IMR-90 (cell line): Measurements from ENCODE around the gene TAS2R14. TPM values are rescaled to one million over a fixed set of nuclear protein-coding genes. Genes with fewer than 3 reads are reported as not detected.

Experiments
- ATAC-seq: fragments of 200-7000 bp; cut with Tn5 transposase; 2 replicates; pipeline ENCODE4 v1.9.1; 2020; ENCODE audit warnings: low read depth, mild to moderate bottlenecking, moderate library complexity
- BruUV-seq: library from RNA; stranded (reverse); fragments of 400-500 nt; replicated peaks from 2 replicates; lab custom pipeline; 2021; lab: Mats Ljungman, UMichigan
- CTCF ChIA-PET: fragments of 300-600 bp; formaldehyde crosslinking; extraction: SDS; loops from one replicate; lab custom pipeline; 2021; ENCODE audit warnings: antibody characterized with exemption; lab: Yijun Ruan, JAX
- POLR2A ChIA-PET: fragments of 300-600 bp; sonication (Branson Sonifier 250); formaldehyde crosslinking; loops from one replicate; lab custom pipeline; 2022; ENCODE audit warnings: antibody characterized with exemption; ENCODE audit not compliant: unreplicated experiment; lab: Charles Lee
- DNase-seq: peaks from one replicate; pipeline ENCODE4 v3.0.0; 2013
- H2AFZ ChIP-seq: replicated peaks from 2 replicates; pipeline ENCODE3; 2013; ENCODE audit warnings: low read length, mild to moderate bottlenecking; ENCODE audit not compliant: poor library complexity
- H2AK5ac ChIP-seq: 2 replicates; pipeline ENCODE4 v1.6.1; 2013; ENCODE audit warnings: low read depth, low read length, inconsistent platforms
- H2AK9ac ChIP-seq: replicated peaks from 2 replicates; pipeline ENCODE3; 2013; ENCODE audit warnings: mild to moderate bottlenecking, low read depth, low read length, moderate library complexity; ENCODE audit not compliant: poor library complexity
- H2BK120ac ChIP-seq: 2 replicates; pipeline ENCODE4 v1.6.1; 2013; ENCODE audit warnings: low read depth, low read length, inconsistent platforms
- H2BK15ac ChIP-seq: 3 replicates; pipeline ENCODE4 v1.6.1; 2013; ENCODE audit warnings: low read depth, low read length, inconsistent platforms
- H2BK20ac ChIP-seq: 2 replicates; pipeline ENCODE4 v1.6.1; 2013; ENCODE audit warnings: low read depth, mild to moderate bottlenecking, inconsistent platforms, low read length, moderate library complexity
- H2BK5ac ChIP-seq: 2 replicates; pipeline ENCODE4 v1.6.1; 2013; ENCODE audit warnings: mild to moderate bottlenecking, low read depth, low read length, inconsistent platforms; ENCODE audit not compliant: poor library complexity, severe bottlenecking
- H3K14ac ChIP-seq: replicated peaks from 2 replicates; pipeline ENCODE4 v1.6.1; 2013; ENCODE audit warnings: low read depth, low read length, inconsistent platforms
- H3K18ac ChIP-seq: 2 replicates; pipeline ENCODE4 v1.6.1; 2013; ENCODE audit warnings: low read depth, low read length, control low read depth
- H3K23ac ChIP-seq: 2 replicates; pipeline ENCODE4 v1.6.1; 2013; ENCODE audit warnings: low read depth, low read length, inconsistent platforms
- H3K27ac ChIP-seq: 2 replicates; pipeline ENCODE4 v1.5.1; 2013; ENCODE audit warnings: mild to moderate bottlenecking, control low read depth, low read length; ENCODE audit not compliant: insufficient read depth
- H3K27me3 ChIP-seq: 2 replicates; pipeline ENCODE4 v1.6.1; 2013; ENCODE audit warnings: low read length; ENCODE audit not compliant: control insufficient read depth, insufficient read depth
- H3K36me3 ChIP-seq: 2 replicates; pipeline ENCODE4 v1.6.1; 2013; ENCODE audit warnings: low read length, mixed read lengths; ENCODE audit not compliant: control insufficient read depth, insufficient read depth
- H3K4ac ChIP-seq: 2 replicates; pipeline ENCODE4 v1.6.1; 2013; ENCODE audit warnings: low read depth, low read length, inconsistent platforms
- H3K4me1 ChIP-seq: 2 replicates; pipeline ENCODE4 v1.6.1; 2013; ENCODE audit warnings: low read length, mixed read lengths; ENCODE audit not compliant: control insufficient read depth, insufficient read depth
- H3K4me2 ChIP-seq: 2 replicates; pipeline ENCODE4 v1.6.1; 2013; ENCODE audit warnings: low read depth, mild to moderate bottlenecking, control low read depth, low read length, moderate library complexity
- H3K4me3 ChIP-seq: 2 replicates; pipeline ENCODE4 v1.5.1; 2013; ENCODE audit warnings: low read depth, mild to moderate bottlenecking, control low read depth, low read length, moderate library complexity; ENCODE audit not compliant: insufficient read depth
- H3K56ac ChIP-seq: 2 replicates; pipeline ENCODE4 v1.6.1; 2013; ENCODE audit warnings: low read length, inconsistent platforms; ENCODE audit not compliant: insufficient read depth; ENCODE audit errors: extremely low read depth
- H3K79me1 ChIP-seq, 2 experiments: 2 replicates each; pipeline ENCODE4 v1.6.1; 2013; ENCODE audit warnings: low read length in 2 of 2, inconsistent platforms in 1 of 2, low read depth in 1 of 2
- H3K9ac ChIP-seq: 2 replicates; pipeline ENCODE4 v1.6.1; 2013; ENCODE audit warnings: low read depth, low read length, control low read depth
- H3K9me1 ChIP-seq: 2 replicates; pipeline ENCODE4 v1.6.1; 2013; ENCODE audit warnings: low read length, inconsistent platforms; ENCODE audit not compliant: insufficient read depth
- H3K9me3 ChIP-seq: 2 replicates; pipeline ENCODE4 v1.6.1; 2013; ENCODE audit warnings: low read length; ENCODE audit not compliant: control insufficient read depth, insufficient read depth
- H4K20me1 ChIP-seq: 2 replicates; pipeline ENCODE4 v1.6.1; 2013; ENCODE audit warnings: low read length, inconsistent platforms; ENCODE audit not compliant: insufficient read depth
- H4K5ac ChIP-seq: 2 replicates; pipeline ENCODE4 v1.6.1; 2013; ENCODE audit warnings: mild to moderate bottlenecking, low read depth, low read length, control low read depth
- H4K8ac ChIP-seq, 2 experiments: 2 replicates each; pipeline ENCODE4 v1.6.1; 2013; ENCODE audit warnings: low read depth in 2 of 2, low read length in 2 of 2, control low read depth in 1 of 2, inconsistent platforms in 1 of 2
- H4K91ac ChIP-seq: 2 replicates; pipeline ENCODE4 v1.6.1; 2013; ENCODE audit warnings: low read depth, low read length, inconsistent platforms; ENCODE audit not compliant: insufficient read depth
- BHLHE40 ChIP-seq: fragments of 150-350 bp; IDR thresholded peaks from 2 replicates; pipeline ENCODE4 v1.6.1; 2016; ENCODE audit warnings: mild to moderate bottlenecking, low read depth, low read length
- CHD1 ChIP-seq: IDR thresholded peaks from 2 replicates; pipeline ENCODE4 v1.6.1; 2012; ENCODE audit warnings: low read depth, low read length, improper control_type of control experiment
- CTCF ChIP-seq: conservative IDR thresholded peaks from 2 replicates; pipeline ENCODE4 v1.5.1; 2012; ENCODE audit warnings: mild to moderate bottlenecking, low read depth, low read length, improper control_type of control experiment
- FOS ChIP-seq: fragments of 150-350 bp; IDR thresholded peaks from 2 replicates; pipeline ENCODE4 v1.6.1; 2016; ENCODE audit warnings: low read depth, low read length
- MXI1 ChIP-seq: IDR thresholded peaks from 2 replicates; pipeline ENCODE4 v1.6.1; 2012; ENCODE audit warnings: low read depth, mild to moderate bottlenecking, low read length, moderate library complexity, borderline replicate concordance
- NFE2L2 ChIP-seq: fragments of 150-350 bp; IDR thresholded peaks from 2 replicates; pipeline ENCODE4 v1.6.1; 2016; ENCODE audit warnings: low read depth, mild to moderate bottlenecking, low read length
- POLR2A ChIP-seq: IDR thresholded peaks from 2 replicates; pipeline ENCODE4 v1.6.1; 2012; ENCODE audit warnings: mild to moderate bottlenecking, low read depth, low read length
- RFX5 ChIP-seq: IDR thresholded peaks from 2 replicates; pipeline ENCODE4 v1.8.0; 2012; ENCODE audit warnings: low read depth, mild to moderate bottlenecking, low read length, moderate library complexity
- SMC3 ChIP-seq: fragments of 150-350 bp; IDR thresholded peaks from 2 replicates; pipeline ENCODE4 v1.6.1; 2016; ENCODE audit warnings: low read depth, mild to moderate bottlenecking, antibody characterized with exemption, low read length, moderate library complexity
- WGBS, 2 experiments: methylation state at CpG; one replicate each; pipeline versions ENCODE4 v1.1.5 to v1.1.7; 2013; ENCODE audit warnings: missing lambda C conversion rate in 2 of 2; ENCODE audit not compliant: insufficient read length in 1 of 2; ENCODE audit errors: extremely low coverage in 2 of 2; 5-methylcytosine and 5-hydroxymethylcytosine counted together
- dilution Hi-C: fragments of 300-500 bp; cut with HindIII; formaldehyde crosslinking; loops from one replicate; pipeline ENCODE4 v1.14.3; 2018; ENCODE audit warnings: low sequenced_read_pairs; ENCODE audit not compliant: unreplicated experiment
- in situ Hi-C: fragments of 300-500 bp; cut with MboI; formaldehyde crosslinking; loops from 3 replicates; pipeline ENCODE4 v1.14.3; 2019; ENCODE audit warnings: low sequenced_read_pairs, inconsistent platforms, mixed read lengths
- intact Hi-C: fragments of 100-400 bp; cut with micrococcal nuclease; formaldehyde crosslinking; loops from 2 replicates; pipeline ENCODE4 v1.10.0; 2022
- polyA plus RNA-seq, 3 experiments: library from polyadenylated mRNA; depleted of rRNA; stranded (reverse); fragments of >200 nt; gene quantifications; 2 replicates each; pipeline ENCODE4 v1.2.3, GENCODE V29; 2012; ENCODE audit warnings: low replicate concordance in 1 of 3
- total RNA-seq: library from RNA; depleted of rRNA; stranded (reverse); fragments of >200 nt; gene quantifications from 2 replicates; pipeline ENCODE4 v1.2.3, GENCODE V29; 2012

The TAS2R14 gene
- total and polyA plus RNA-seq, 2 of the 4 experiments (the other 2 are of a cell fraction): 1.6 to 2.0 TPM

DNA sequence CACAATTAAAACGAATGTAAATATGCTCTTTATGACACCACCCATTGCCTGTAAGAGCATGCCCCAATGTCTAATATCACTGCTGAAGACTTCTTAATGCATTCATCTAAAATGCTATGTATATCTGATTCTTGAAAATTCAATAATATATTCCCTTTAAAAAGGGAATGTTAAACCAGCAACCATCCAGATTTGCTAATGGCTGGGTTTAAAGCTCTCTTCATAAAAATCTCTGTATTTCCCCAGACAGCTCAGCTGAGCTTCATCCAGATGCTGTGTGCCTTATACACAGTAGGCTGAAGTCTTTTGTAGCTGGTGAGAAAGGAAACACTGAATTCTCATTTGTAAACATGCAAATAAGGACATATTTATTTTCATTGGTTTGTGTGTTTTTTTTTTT is at the start of gene TAS2R14 (continued):
- TF ChIP-seq CTCF (no peak), BHLHE40 (no peak), FOS (no peak)

DNA sequence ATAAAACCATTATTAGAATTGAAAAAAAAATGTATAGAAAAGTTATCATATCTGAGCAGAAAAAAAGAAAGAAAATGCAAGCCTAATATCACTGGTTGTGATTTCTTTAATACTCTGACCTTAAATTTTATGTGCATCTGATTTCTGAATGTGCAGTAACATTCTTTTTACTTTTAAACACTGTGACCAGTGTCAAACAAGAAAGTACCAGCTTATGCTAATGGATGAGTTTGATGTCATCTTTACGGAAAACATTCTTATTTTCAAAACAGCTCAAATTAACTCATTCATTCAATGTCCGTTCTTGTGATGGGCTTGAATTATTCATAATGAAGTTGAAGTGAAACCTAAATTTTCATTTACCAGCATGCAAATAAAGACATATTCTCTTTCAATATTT is 47.7 kb upstream of the TAS2R14 start, which contains the start of gene TAS2R50:
TSS of gene TAS2R50 (minus strand) at position 101 of the 400 bp plus-strand sequence. CDS start at position 49, 52 bp downstream.
- Histone ChIP-seq H3K79me1 (0 out of 4 replicates have a peak, but pooled peaks cover 3 to 7% of the 10 kb centered on the region in 2 experiments), H3K27ac (no peak within 1 kb of the TSS), H3K4me1 (no peaks in the 10 kb centered on the region), H3K4ac (no peak within 1 kb of the TSS), H3K14ac (no peak within 1 kb of the TSS), H2AK5ac (no peak within 1 kb of the TSS), H3K4me3 (no peak within 1 kb of the TSS), H2BK120ac (no peak within 1 kb of the TSS), H2BK15ac (no peak within 1 kb of the TSS), H2AFZ (no peak within 1 kb of the TSS), H2AK9ac (no peak within 1 kb of the TSS), H3K4me2 (no peak within 1 kb of the TSS), H3K9me1 (0 out of 2 replicates have a peak, but pooled peaks cover 5% of the 10 kb centered on the region), H3K56ac (no peak within 1 kb of the TSS), H3K36me3 (no peaks in the 10 kb centered on the region; the same call in 1 of the 2 replicates), H3K23ac (no peak within 1 kb of the TSS), H4K91ac (no peak within 1 kb of the TSS), H4K5ac (no peak within 1 kb of the TSS), H2BK5ac (no peak within 1 kb of the TSS), H2BK20ac (no peak within 1 kb of the TSS), H4K20me1 (no peaks in the 10 kb centered on the region), H3K9ac (no peak within 1 kb of the TSS), H3K27me3 (no peaks in the 10 kb centered on the region), H3K18ac (no peak within 1 kb of the TSS), H3K9me3 (peaks cover 4% of the 10 kb centered on the region; the same call in 1 of the 2 replicates), H4K8ac (no peak within 1 kb of the TSS)
- ChIA-PET POLR2A (no interaction called here), CTCF (no interaction called here)
- BruUV-seq: no TSS peak
- dilution Hi-C loops (no loop called here), in situ Hi-C loops (no loop called here), intact Hi-C loops (no loop called here)
- WGBS, 2 experiments: no CpG with 5 or more reads among the region's 2 CpGs
- DNase-seq (no peak), ATAC-seq (no peak)
- no peak for TF ChIP-seq CTCF
- no peak for TF ChIP-seq BHLHE40
- TF ChIP-seq POLR2A: no peak
- TF ChIP-seq NFE2L2: no peak
- no peak for TF ChIP-seq MXI1
- TF ChIP-seq SMC3: no peak
- TF ChIP-seq CHD1: no peak
- TF ChIP-seq RFX5: no peak
